Upper lobe of left lung (tissue), 6 donors: ENCODE measurements around the gene TASOR2. TPM values are rescaled to one million over a fixed set of nuclear protein-coding genes. Genes with fewer than 3 reads are reported as not detected.

Experiments
- ATAC-seq, 2 donors: fragments of 200-7000 bp; cut with Tn5 transposase; one replicate each; pipeline ENCODE4 v1.9.1; 2022; ENCODE audit warnings: mild to moderate bottlenecking in 2 of 2, moderate library complexity in 2 of 2; ENCODE audit not compliant: low FRiP score in 2 of 2
- DNase-seq, 2 donors: peaks; one replicate each; pipeline ENCODE4 v3.0.0-alpha.2; 2019 to 2020
- H3K27ac ChIP-seq, 4 donors: fragments of 200-600 bp; sonication (generic); one replicate each; pipeline ENCODE4 v1.5.1; 2016 to 2019
- H3K27me3 ChIP-seq, 4 donors: fragments of 200-600 bp; sonication (generic); one replicate each; pipeline ENCODE4 v1.5.1; 2017 to 2019
- H3K36me3 ChIP-seq, 4 donors: fragments of 200-600 bp; sonication (generic); one replicate each; pipeline ENCODE4 v1.5.1; 2016 to 2019
- H3K4me1 ChIP-seq, 4 donors: fragments of 200-600 bp; sonication (generic); one replicate each; pipeline ENCODE4 v1.5.1; 2018 to 2019
- H3K4me3 ChIP-seq, 4 donors: fragments of 200-600 bp; sonication (generic); one replicate each; pipeline ENCODE4 v1.5.1; 2017 to 2019; ENCODE audit warnings: mild to moderate bottlenecking in 2 of 4, moderate library complexity in 1 of 4
- H3K9me3 ChIP-seq, 4 donors: fragments of 200-600 bp; sonication (generic); one replicate each; pipeline ENCODE4 v1.5.1; 2018 to 2019
- CTCF ChIP-seq, 6 experiments: fragments of 450-650 bp in 4 of 6; fragments of 200-600 bp in 2 of 6; sonication (generic) in 2 of 6; IDR thresholded peaks; one replicate each; pipeline ENCODE4 v1.5.1; 2016 to 2019; ENCODE audit warnings: antibody characterized with exemption in 6 of 6
- EP300 ChIP-seq, 4 donors: sonication (generic); formaldehyde crosslinking; IDR thresholded peaks; one replicate each; pipeline ENCODE4 v1.5.1; 2017; ENCODE audit warnings: antibody characterized with exemption in 4 of 4, control low read depth in 2 of 4
- POLR2A ChIP-seq, 4 donors: fragments of 450-650 bp; IDR thresholded peaks; one replicate each; pipeline ENCODE4 v1.5.1; 2016 to 2017; ENCODE audit warnings: antibody characterized with exemption in 4 of 4, mild to moderate bottlenecking in 2 of 4
- POLR2AphosphoS5 ChIP-seq, 2 donors: sonication (generic); formaldehyde crosslinking; IDR thresholded peaks; one replicate each; pipeline ENCODE4 v1.5.1; 2017; ENCODE audit warnings: antibody characterized with exemption in 2 of 2
- WGBS, 2 donors: methylation state at CpG; one replicate each; pipeline ENCODE4 v1.1.5; 2017 to 2018; 5-methylcytosine and 5-hydroxymethylcytosine counted together
- total RNA-seq, 6 donors: library from RNA; depleted of rRNA in 4 of 6; stranded (reverse); fragments of >200 nt in 4 of 6; gene quantifications; one replicate each; pipeline versions ENCODE4 v1.1.0 to v1.2.1, GENCODE V29; 2016 to 2021
- donor health status: DM: no; HTN: no; CAD: no; lungs with moderate emphysema.
- donor health status: DM: no; HTN: yes; CAD: no; lungs with severe emphysema.

TASOR2 gene
- total RNA-seq, 6 donors from 2014 or later = 26.2 to 124 (median 65.3) TPM

GRCh38 chr10:5691786-5692185, 7.1 kb downstream of the TASOR2 start:
- H3K4me1 ChIP-seq = peaks cover 15 to 43% (median 19%) of the 10 kb centered on the region in 4 donors
- H3K27ac ChIP-seq = no peak overlapping the region
- H3K27me3 ChIP-seq = no peaks in the 10 kb centered on the region
- no peak overlapping the region for H3K4me3 ChIP-seq
- no peak for DNase-seq
- H3K9me3 ChIP-seq = no peaks in the 10 kb centered on the region
- TF ChIP-seq POLR2AphosphoS5 (IDR thresholded peaks at IDR 0.05) (no peak), CTCF (IDR thresholded peaks at IDR 0.05) (no peak), EP300 (IDR thresholded peaks at IDR 0.05) (no peak), POLR2A (IDR thresholded peaks at IDR 0.05) (no peak)
- H3K36me3 ChIP-seq = no peaks in the 10 kb centered on the region
- WGBS, 2 donors = 82 to 91% methylated on average over 8 of the region's 8 CpGs
- ATAC-seq = no peak

- no peak for TF ChIP-seq EP300 (IDR thresholded peaks at IDR 0.05)
- peak in 1 of 4 donors; percentile 15 for TF ChIP-seq POLR2A (IDR thresholded peaks at IDR 0.05)
- Histone ChIP-seq H3K4me1 (peaks cover 13 to 35% (median 19%) of the 10 kb centered on the region in 4 donors), H3K9me3 (no peaks in the 10 kb centered on the region), H3K36me3 (no peaks in the 10 kb centered on the region), H3K27ac (peak overlapping the region; percentile 7 to 74 (median 53)), H3K4me3 (peak overlapping the region; percentile 16 to 59 (median 51)), H3K27me3 (no peaks in the 10 kb centered on the region)
- peak; percentile 64 to 92 for DNase-seq
- 11 to 14% methylated on average over 17 to 33 of the region's 49 CpGs for WGBS, 2 donors
- ATAC-seq = peak; percentile 87 to 92
Observed at GRCh38 chr10:5692461-5693358, 8.1 kb downstream of the TASOR2 start.

- DNase-seq = no peak
- Histone ChIP-seq H3K27ac (no peak overlapping the region), H3K27me3 (no peaks in the 10 kb centered on the region), H3K4me1 (peaks cover 13 to 27% (median 15%) of the 10 kb centered on the region in 4 donors), H3K4me3 (no peak overlapping the region), H3K36me3 (no peaks in the 10 kb centered on the region), H3K9me3 (no peaks in the 10 kb centered on the region)
- ATAC-seq = no peak
- 64 to 70% methylated on average over 1 of the region's 1 CpG for WGBS, 2 donors
- TF ChIP-seq CTCF (IDR thresholded peaks at IDR 0.05) (no peak), POLR2A (IDR thresholded peaks at IDR 0.05) (no peak)
Observed at GRCh38 chr10:5694573-5694972, 9.9 kb downstream of the TASOR2 start.

DNA sequence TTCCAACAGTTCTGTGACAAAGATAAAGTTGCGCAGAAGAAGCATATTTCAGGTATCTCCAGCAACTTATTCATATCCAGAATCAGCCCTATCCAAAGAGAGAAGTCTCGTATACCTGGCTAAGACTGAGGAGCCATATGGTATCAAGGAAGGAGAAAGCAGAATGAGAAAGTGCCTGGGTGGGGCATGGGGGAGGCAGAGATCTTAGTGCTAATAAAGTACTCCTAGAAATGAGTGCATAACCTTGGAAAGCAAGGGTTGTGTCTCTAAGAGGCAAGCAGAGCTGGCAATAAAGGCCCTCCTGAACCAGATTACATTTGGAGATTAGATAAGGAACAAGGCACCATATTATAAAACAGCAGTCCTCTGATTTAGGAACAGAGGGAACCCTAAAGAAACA, 12.7 kb downstream of the TASOR2 start:
- DNase-seq (no peak), ATAC-seq (no peak)
- WGBS, 2 donors = 92% methylated on average over 2 of the region's 2 CpGs
- Histone ChIP-seq H3K4me1 (peaks cover 5 to 18% (median 8%) of the 10 kb centered on the region in 4 donors), H3K9me3 (no peaks in the 10 kb centered on the region), H3K36me3 (no peaks in the 10 kb centered on the region), H3K27me3 (no peaks in the 10 kb centered on the region), H3K27ac (no peak overlapping the region), H3K4me3 (no peak overlapping the region)
- TF ChIP-seq POLR2A (IDR thresholded peaks at IDR 0.05) (no peak), CTCF (IDR thresholded peaks at IDR 0.05) (no peak), POLR2AphosphoS5 (IDR thresholded peaks at IDR 0.05) (no peak), EP300 (IDR thresholded peaks at IDR 0.05) (no peak)

DNA sequence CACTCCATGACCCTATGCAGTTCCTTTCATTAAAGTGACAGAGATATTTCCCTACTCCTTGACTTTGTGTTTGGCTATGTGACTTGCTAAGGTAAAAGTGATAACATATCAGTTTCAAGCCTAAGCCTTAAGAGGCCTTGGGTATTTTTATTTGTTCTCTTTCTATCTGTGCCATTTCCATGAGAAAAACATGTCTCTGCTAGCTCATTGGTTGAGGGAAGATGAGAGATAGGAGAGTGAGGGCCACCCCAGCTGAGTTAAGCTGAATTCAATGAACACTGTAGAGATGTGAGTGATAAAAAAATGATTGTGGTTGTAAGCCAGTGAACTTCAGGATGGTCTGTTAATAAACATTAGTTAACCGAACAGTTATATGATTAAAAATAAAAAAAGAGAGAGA, 13.4 kb downstream of the TASOR2 start:
- DNase-seq (no peak), ATAC-seq (no peak)
- no peak for TF ChIP-seq EP300 (IDR thresholded peaks at IDR 0.05)
- no peak for TF ChIP-seq CTCF (IDR thresholded peaks at IDR 0.05)
- TF ChIP-seq POLR2AphosphoS5 (IDR thresholded peaks at IDR 0.05) = no peak
- TF ChIP-seq POLR2A (IDR thresholded peaks at IDR 0.05) = no peak
- Histone ChIP-seq H3K36me3 (no peaks in the 10 kb centered on the region), H3K4me3 (no peak overlapping the region), H3K27me3 (no peaks in the 10 kb centered on the region), H3K4me1 (peaks cover 2 to 11% (median 5%) of the 10 kb centered on the region in 4 donors), H3K27ac (no peak overlapping the region), H3K9me3 (no peaks in the 10 kb centered on the region)
- 78 to 85% methylated on average over 1 of the region's 1 CpG for WGBS, 2 donors
